Psoas muscle (tissue), 8 donors: ENCODE results near the gene KLK13. TPM values are rescaled to one million over a fixed set of nuclear protein-coding genes. Genes with fewer than 3 reads are reported as not detected.

Experiments used
- ATAC-seq, 4 donors: fragments of 200-7000 bp; cut with Tn5 transposase; one replicate each; pipeline ENCODE4 v1.9.1; 2020; ENCODE audit warnings: moderate library complexity in 3 of 4, mild to moderate bottlenecking in 2 of 4
- DNase-seq, 2 donors: peaks; one replicate each; pipeline ENCODE4 v3.0.0-alpha.2; 2020
- H3K27ac ChIP-seq: fragments of 200-600 bp; one replicate; pipeline ENCODE4 v1.8.0; 2022
- H3K27me3 ChIP-seq, 3 donors: fragments of 200-600 bp in 1 of 3; one replicate each; pipeline versions ENCODE4 v1.6.1 to v1.8.0; 2013 to 2022; ENCODE audit warnings: low read length in 2 of 3, mild to moderate bottlenecking in 2 of 3, moderate library complexity in 1 of 3; ENCODE audit not compliant: insufficient read depth in 3 of 3
- H3K36me3 ChIP-seq, 2 donors: fragments of 200-600 bp in 1 of 2; one replicate each; pipeline versions ENCODE4 v1.6.1 to v1.8.0; 2013 to 2022; ENCODE audit warnings: low read depth in 1 of 2, mild to moderate bottlenecking in 1 of 2, moderate library complexity in 1 of 2; ENCODE audit not compliant: insufficient read depth in 1 of 2
- H3K4me1 ChIP-seq: fragments of 200-600 bp; one replicate; pipeline ENCODE4 v1.8.0; 2022
- H3K4me3 ChIP-seq: fragments of 200-600 bp; one replicate; pipeline ENCODE4 v1.8.0; 2022; ENCODE audit warnings: mild to moderate bottlenecking
- H3K9me3 ChIP-seq: fragments of 200-600 bp; one replicate; pipeline ENCODE4 v1.8.0; 2022
- CTCF ChIP-seq: fragments of 200-600 bp; IDR thresholded peaks from one replicate; pipeline ENCODE4 v1.8.0; 2022; ENCODE audit warnings: antibody characterized with exemption
- WGBS, 3 donors: extraction: QIAGEN DNeasy Blood & Tissue Kit; methylation state at CpG; one replicate each; pipeline versions ENCODE4 v1.1.6 to v1.1.7; 2013; 5-methylcytosine and 5-hydroxymethylcytosine counted together
- intact Hi-C, 2 donors: fragments of 100-400 bp; cut with DNase I; formaldehyde crosslinking; loops; one replicate each; pipeline versions ENCODE4 v1.11.0 to v1.14.2; 2022
- polyA plus RNA-seq, 3 donors: library from polyadenylated mRNA; stranded (reverse); fragments of 200-250 nt; gene quantifications; one replicate each; pipeline ENCODE4 v1.2.3, GENCODE V29; 2013
- total RNA-seq, 4 donors: library from RNA; stranded (reverse); fragmentation: NEBNext Ultra II Directional in 2 of 4; extraction: Animal tissue kit (Norgen Biotek cat#: 25700) in 2 of 4; gene quantifications; one replicate each; pipeline versions ENCODE4 v1.2.1 to v1.2.4, GENCODE V29; 2021 to 2023
- donor health status: healthy with polysubstance abuse.
- donor health status: DM: no; HTN: no; CAD: no; lungs with moderate emphysema.
- donor health status: Bipolar disorder and iron deficiency.
- donor health status: healthy.
- donor health status: DM: yes; HTN: yes; CAD: no.
- donor health status: DM: no; HTN: no; CAD: no.
- donor health status: DM: no; HTN: no; CAD: no.
- donor health status: DM: yes; HTN: yes; CAD: no.

Gene KLK13
- total and polyA plus RNA-seq, 7 donors, result 0.18 TPM; not detected in 6

GRCh38 chr19:51031880-51032225 is 33.0 kb downstream of the KLK13 start:
- 87 to 93% (median 90%) methylated on average over 25 to 28 of the region's 28 CpGs for WGBS, 3 donors
- no peaks in the 10 kb centered on the region for H3K9me3 ChIP-seq
- H3K27me3 ChIP-seq, result peaks cover 0 to 6% (median 0%) of the 10 kb centered on the region in 3 donors
- DNase-seq, result no peak
- no peak overlapping the region for H3K4me3 ChIP-seq
- no peak overlapping the region for H3K27ac ChIP-seq
- intact Hi-C loops, result no loop called here
- no peak for TF ChIP-seq CTCF
- H3K36me3 ChIP-seq, result no peaks in the 10 kb centered on the region
- H3K4me1 ChIP-seq, result no peaks in the 10 kb centered on the region
- ATAC-seq, result no peak

GRCh38 chr19:51031220-51031879 is 33.5 kb downstream of the KLK13 start:
- intact Hi-C loops, result no loop called here
- 86 to 89% (median 89%) methylated on average over 7 of the region's 7 CpGs for WGBS, 3 donors
- Histone ChIP-seq H3K4me3 (no peak overlapping the region), H3K9me3 (no peaks in the 10 kb centered on the region), H3K27me3 (peaks cover 0 to 11% (median 0%) of the 10 kb centered on the region in 3 donors), H3K27ac (no peak overlapping the region), H3K4me1 (no peaks in the 10 kb centered on the region), H3K36me3 (no peaks in the 10 kb centered on the region)
- DNase-seq (no peak), ATAC-seq (no peak)
- no peak for TF ChIP-seq CTCF

GRCh38 chr19:51030631-51031030 is 34.3 kb downstream of the KLK13 start:
- no peak overlapping the region for H3K27ac ChIP-seq
- no peak overlapping the region for H3K4me3 ChIP-seq
- peaks cover 0 to 15% (median 0%) of the 10 kb centered on the region in 3 donors for H3K27me3 ChIP-seq
- intact Hi-C loops, result no loop called here
- H3K9me3 ChIP-seq, result no peaks in the 10 kb centered on the region
- no peaks in the 10 kb centered on the region for H3K36me3 ChIP-seq
- H3K4me1 ChIP-seq, result no peaks in the 10 kb centered on the region
- ATAC-seq (no peak), DNase-seq (no peak)
- no peak for TF ChIP-seq CTCF
- WGBS, 3 donors, result 75 to 78% (median 76%) methylated on average over 11 to 13 of the region's 13 CpGs

- Histone ChIP-seq H3K4me3 (no peak overlapping the region), H3K4me1 (no peaks in the 10 kb centered on the region), H3K9me3 (no peaks in the 10 kb centered on the region), H3K36me3 (no peaks in the 10 kb centered on the region), H3K27me3 (peaks cover 0 to 15% (median 0%) of the 10 kb centered on the region in 3 donors), H3K27ac (no peak overlapping the region)
- intact Hi-C loops, result no loop called here
- ATAC-seq, result no peak
- DNase-seq, result no peak
- no peak for TF ChIP-seq CTCF
- 69 to 70% (median 69%) methylated on average over 2 of the region's 2 CpGs for WGBS, 3 donors
These were observed 35.2 kb downstream of the KLK13 start for GRCh38 chr19:51029718-51030117.

- no peaks in the 10 kb centered on the region for H3K4me1 ChIP-seq
- intact Hi-C loops, result no loop called here
- ATAC-seq (no peak), DNase-seq (no peak)
- no peaks in the 10 kb centered on the region for H3K9me3 ChIP-seq
- TF ChIP-seq CTCF, result no peak
- no peak overlapping the region for H3K4me3 ChIP-seq
- H3K27me3 ChIP-seq, result peaks cover 0 to 21% (median 0%) of the 10 kb centered on the region in 3 donors
- no peak overlapping the region for H3K27ac ChIP-seq
- no peaks in the 10 kb centered on the region for H3K36me3 ChIP-seq
- 33 to 37% (median 33%) methylated on average over 5 of the region's 5 CpGs for WGBS, 3 donors
These were observed 37.0 kb downstream of the KLK13 start for GRCh38 chr19:51027873-51028272.
